GM20431 (cell line): ENCODE results near the gene RPGRIP1L.
"Not testable (repeated sequence)": the region's sequence is repeated elsewhere in the genome, so short reads cannot be mapped to it uniquely, and the experiment has no call there.

Experiments
- in situ Hi-C: fragments of 300-500 bp; cut with MseI, MboI; formaldehyde crosslinking; loops from one replicate; pipeline ENCODE4 v1.15.0; 2020; ENCODE audit warnings: low sequenced_read_pairs; ENCODE audit not compliant: unreplicated experiment

Gene RPGRIP1L

GRCh38 chr16:53713403-53714204 lies 9.9 kb upstream of the RPGRIP1L start:
- in situ Hi-C loops, result no loop called here

GRCh38 chr16:53712065-53712464 lies 8.4 kb upstream of the RPGRIP1L start:
- in situ Hi-C loops, result no loop called here

- in situ Hi-C loops, result no loop called here
Measured at GRCh38 chr16:53711390-53711789, 7.7 kb upstream of the RPGRIP1L start.

GRCh38 chr16:53708490-53708889 lies 4.8 kb upstream of the RPGRIP1L start:
- in situ Hi-C loops, result no loop called here

- in situ Hi-C loops, result no loop called here
Measured at GRCh38 chr16:53707671-53708070, 4.0 kb upstream of the RPGRIP1L start.

GRCh38 chr16:53704445-53704813 lies 770 bp upstream of the RPGRIP1L start:
- in situ Hi-C loops, result no loop called here

GRCh38 chr16:53698271-53698670 lies 5.4 kb downstream of the RPGRIP1L start:
- in situ Hi-C loops, result not testable (repeated sequence)

- in situ Hi-C loops, result no loop called here
Measured at GRCh38 chr16:53695070-53695469, 8.6 kb downstream of the RPGRIP1L start.

GRCh38 chr16:53693320-53693719 lies 10.3 kb downstream of the RPGRIP1L start:
- in situ Hi-C loops, result no loop called here

GRCh38 chr16:53692146-53692545 lies 11.5 kb downstream of the RPGRIP1L start:
- in situ Hi-C loops, result no loop called here

- in situ Hi-C loops, result no loop called here
Measured at GRCh38 chr16:53690771-53691170, 12.9 kb downstream of the RPGRIP1L start.

- in situ Hi-C loops, result no loop called here
Measured at GRCh38 chr16:53689636-53690035, 14.0 kb downstream of the RPGRIP1L start.

- in situ Hi-C loops, result no loop called here
Measured at GRCh38 chr16:53686710-53687109, 16.9 kb downstream of the RPGRIP1L start.

- in situ Hi-C loops, result not testable (repeated sequence)
Measured at GRCh38 chr16:53685334-53685733, 18.3 kb downstream of the RPGRIP1L start.

GRCh38 chr16:53681354-53681753 lies 22.3 kb downstream of the RPGRIP1L start:
- in situ Hi-C loops, result no loop called here

GRCh38 chr16:53680756-53681155 lies 22.9 kb downstream of the RPGRIP1L start:
- in situ Hi-C loops, result no loop called here

- in situ Hi-C loops, result no loop called here
Measured at GRCh38 chr16:53678756-53679343, 24.8 kb downstream of the RPGRIP1L start.

GRCh38 chr16:53678155-53678554 lies 25.5 kb downstream of the RPGRIP1L start:
- in situ Hi-C loops, result no loop called here

- in situ Hi-C loops, result no loop called here
Measured at GRCh38 chr16:53673189-53673588, 30.5 kb downstream of the RPGRIP1L start.

- in situ Hi-C loops, result no loop called here
Measured at GRCh38 chr16:53672461-53672860, 31.2 kb downstream of the RPGRIP1L start.

GRCh38 chr16:53668869-53669268 lies 34.8 kb downstream of the RPGRIP1L start:
- in situ Hi-C loops, result no loop called here
